Measurements from ENCODE around the gene NPM1.

DNA sequence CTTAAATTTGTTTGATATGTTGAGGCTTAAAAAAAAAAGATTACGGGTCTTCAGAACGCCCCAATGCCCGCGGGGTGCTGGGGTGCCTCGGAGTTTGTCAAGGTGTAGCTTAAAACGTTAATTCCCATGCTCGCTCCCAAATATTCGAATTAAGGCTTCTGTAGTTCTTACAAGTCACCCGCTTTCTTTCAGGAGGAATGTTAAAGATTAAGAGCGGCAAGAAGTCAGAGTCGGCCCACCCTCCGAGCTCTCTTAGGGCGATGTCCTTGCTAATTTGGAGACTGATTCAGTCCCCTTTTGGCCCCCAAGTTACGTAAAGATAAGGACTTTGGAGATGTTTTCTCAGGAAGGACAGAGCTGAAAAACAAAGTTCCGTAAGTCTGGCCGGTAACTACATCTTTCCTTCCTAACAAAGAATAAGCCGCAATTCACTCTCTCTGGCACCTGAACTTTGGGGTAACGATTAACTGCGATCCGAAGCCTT lies 746 bp upstream of the NPM1 start:
- TF ChIP-seq ZNF274 (CRISPR knock-in tag; IDR thresholded peaks at IDR 0.05): no peak
- TF ChIP-seq, protein P1, sequence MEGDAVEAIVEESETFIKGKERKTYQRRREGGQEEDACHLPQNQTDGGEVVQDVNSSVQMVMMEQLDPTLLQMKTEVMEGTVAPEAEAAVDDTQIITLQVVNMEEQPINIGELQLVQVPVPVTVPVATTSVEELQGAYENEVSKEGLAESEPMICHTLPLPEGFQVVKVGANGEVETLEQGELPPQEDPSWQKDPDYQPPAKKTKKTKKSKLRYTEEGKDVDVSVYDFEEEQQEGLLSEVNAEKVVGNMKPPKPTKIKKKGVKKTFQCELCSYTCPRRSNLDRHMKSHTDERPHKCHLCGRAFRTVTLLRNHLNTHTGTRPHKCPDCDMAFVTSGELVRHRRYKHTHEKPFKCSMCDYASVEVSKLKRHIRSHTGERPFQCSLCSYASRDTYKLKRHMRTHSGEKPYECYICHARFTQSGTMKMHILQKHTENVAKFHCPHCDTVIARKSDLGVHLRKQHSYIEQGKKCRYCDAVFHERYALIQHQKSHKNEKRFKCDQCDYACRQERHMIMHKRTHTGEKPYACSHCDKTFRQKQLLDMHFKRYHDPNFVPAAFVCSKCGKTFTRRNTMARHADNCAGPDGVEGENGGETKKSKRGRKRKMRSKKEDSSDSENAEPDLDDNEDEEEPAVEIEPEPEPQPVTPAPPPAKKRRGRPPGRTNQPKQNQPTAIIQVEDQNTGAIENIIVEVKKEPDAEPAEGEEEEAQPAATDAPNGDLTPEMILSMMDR (CRISPR knock-in tag; IDR thresholded peaks at IDR 0.05): no peak
- TF ChIP-seq, protein P2, sequence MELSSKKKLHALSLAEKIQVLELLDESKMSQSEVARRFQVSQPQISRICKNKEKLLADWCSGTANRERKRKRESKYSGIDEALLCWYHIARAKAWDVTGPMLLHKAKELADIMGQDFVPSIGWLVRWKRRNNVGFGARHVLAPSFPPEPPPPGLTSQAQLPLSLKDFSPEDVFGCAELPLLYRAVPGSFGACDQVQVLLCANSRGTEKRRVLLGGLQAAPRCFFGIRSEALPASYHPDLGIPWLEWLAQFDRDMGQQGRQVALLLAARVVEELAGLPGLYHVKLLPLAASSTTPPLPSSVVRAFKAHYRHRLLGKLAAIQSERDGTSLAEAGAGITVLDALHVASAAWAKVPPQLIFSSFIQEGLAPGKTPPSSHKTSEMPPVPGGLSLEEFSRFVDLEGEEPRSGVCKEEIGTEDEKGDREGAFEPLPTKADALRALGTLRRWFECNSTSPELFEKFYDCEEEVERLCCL (CRISPR knock-in tag; IDR thresholded peaks at IDR 0.05; ENCODE audit: borderline replicate concordance): no peak
- TF ChIP-seq ZNF501 (CRISPR knock-in tag; IDR thresholded peaks at IDR 0.05): no peak
- TF ChIP-seq NCOA1 (CRISPR knock-in tag; IDR thresholded peaks at IDR 0.05): no peak

Data from HepG2 (cell line).